Measurements from ENCODE around the gene COL2A1.
A peak's percentile ranks its signal among the peaks of the same experiment; 100 is the strongest.
"Not testable (repeated sequence)": the region's sequence is repeated elsewhere in the genome, so short reads cannot be mapped to it uniquely, and the experiment has no call there.

Gene COL2A1

DNA sequence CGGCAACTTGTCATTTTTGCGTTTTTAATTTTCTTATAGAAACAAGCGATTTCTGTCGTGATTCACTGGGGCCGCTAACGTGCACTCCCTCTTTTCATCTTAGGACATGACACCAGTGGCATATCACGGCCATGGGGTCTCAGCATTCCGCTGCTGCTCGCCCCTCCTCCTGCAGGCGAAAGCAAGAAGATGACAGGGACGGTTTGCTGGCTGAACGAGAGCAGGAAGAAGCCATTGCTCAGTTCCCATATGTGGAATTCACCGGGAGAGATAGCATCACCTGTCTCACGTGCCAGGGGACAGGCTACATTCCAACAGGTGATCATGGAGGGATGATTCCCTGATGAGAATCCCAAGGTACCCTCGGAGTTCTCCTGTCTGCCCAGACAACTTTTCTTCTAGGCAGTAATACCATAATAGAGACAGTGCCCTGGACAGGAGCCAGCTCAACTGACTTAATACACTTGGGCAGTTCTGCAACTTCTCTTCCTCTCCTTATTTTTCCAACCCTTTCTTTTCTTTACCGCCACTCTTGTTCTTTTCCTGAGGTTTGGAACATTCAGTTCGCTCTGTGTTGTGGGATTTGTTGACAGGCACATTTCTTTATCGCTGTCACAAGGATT, 40.1 kb downstream of the COL2A1 start:
- Histone ChIP-seq H2AFZ (ENCODE audit: low read depth) (peak overlapping the region; percentile 96), H3K79me2 (ENCODE audit: insufficient read depth, low read depth) (no peaks in the 10 kb centered on the region; the same call in 1 of the 2 replicates), H3K9ac (peak overlapping the region; percentile 58; the same call in 1 of the 2 replicates), H3K4me1 (ENCODE audit: low read depth, poor library complexity, severe bottlenecking) (peaks cover 14% of the 10 kb centered on the region), H4K20me1 (ENCODE audit: insufficient read depth) (no peaks in the 10 kb centered on the region), H3K27ac (no peak overlapping the region), H3K27me3 (ENCODE audit: insufficient read depth, low read depth) (no peaks in the 10 kb centered on the region), H3K36me3 (ENCODE audit: insufficient read depth) (no peaks in the 10 kb centered on the region; the same call in 1 of the 2 replicates), H3K4me3 (IDR thresholded peaks at IDR 0.05; ENCODE audit: insufficient read depth, low read depth, low read length) (peak overlapping the region; percentile 73), H3K4me2 (peak overlapping the region; percentile 95)
- TF ChIP-seq, protein P1, sequence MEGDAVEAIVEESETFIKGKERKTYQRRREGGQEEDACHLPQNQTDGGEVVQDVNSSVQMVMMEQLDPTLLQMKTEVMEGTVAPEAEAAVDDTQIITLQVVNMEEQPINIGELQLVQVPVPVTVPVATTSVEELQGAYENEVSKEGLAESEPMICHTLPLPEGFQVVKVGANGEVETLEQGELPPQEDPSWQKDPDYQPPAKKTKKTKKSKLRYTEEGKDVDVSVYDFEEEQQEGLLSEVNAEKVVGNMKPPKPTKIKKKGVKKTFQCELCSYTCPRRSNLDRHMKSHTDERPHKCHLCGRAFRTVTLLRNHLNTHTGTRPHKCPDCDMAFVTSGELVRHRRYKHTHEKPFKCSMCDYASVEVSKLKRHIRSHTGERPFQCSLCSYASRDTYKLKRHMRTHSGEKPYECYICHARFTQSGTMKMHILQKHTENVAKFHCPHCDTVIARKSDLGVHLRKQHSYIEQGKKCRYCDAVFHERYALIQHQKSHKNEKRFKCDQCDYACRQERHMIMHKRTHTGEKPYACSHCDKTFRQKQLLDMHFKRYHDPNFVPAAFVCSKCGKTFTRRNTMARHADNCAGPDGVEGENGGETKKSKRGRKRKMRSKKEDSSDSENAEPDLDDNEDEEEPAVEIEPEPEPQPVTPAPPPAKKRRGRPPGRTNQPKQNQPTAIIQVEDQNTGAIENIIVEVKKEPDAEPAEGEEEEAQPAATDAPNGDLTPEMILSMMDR (conservative IDR thresholded peaks at IDR 0.05; ENCODE audit: low read depth, low read length), result no peak

DNA sequence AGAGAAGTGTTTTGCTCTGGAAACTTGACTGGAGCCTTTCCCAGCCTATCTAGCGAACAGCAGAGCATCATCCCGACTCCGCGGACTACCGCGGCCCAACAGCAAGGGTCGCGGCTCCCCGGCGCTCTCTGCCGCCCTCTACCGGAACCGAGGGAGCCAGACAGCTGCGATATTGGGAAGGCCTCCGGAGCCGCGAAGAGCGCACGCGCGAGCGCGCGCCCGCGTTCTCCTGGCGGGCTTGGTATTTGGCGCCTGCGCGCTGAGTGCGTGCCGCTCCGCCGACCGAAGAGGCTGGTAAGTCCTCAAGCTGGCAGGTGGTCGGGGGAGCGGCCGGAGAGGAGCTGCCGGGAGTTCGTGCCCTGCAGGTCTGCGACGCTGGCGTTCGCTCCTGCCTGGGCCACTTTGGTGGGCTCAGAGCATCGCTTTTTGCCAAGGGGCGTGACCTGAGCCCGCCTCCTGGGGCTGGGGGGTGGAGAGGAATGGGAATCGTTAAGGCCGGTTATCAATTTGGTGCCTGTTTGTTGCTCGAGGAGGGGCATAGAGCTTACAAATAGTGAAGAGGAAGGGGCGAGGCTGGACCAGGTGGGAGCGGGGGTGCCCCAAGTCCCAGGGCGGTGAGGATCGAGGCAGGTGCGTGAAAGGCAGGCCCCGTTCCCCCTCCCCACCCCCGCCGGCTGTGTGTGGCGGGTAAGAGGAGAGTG, 40.8 kb downstream of the COL2A1 start, which contains the start of gene TMEM106C:
TMEM106C (plus strand) TSS at position 257 of the 701 bp plus-strand sequence. CDS start 641 bp downstream, outside the sequence.
- Histone ChIP-seq H3K27ac (no peak within 1 kb of the TSS), H2AFZ (ENCODE audit: low read depth) (peak within 1 kb of the TSS; percentile 96), H3K4me2 (peak within 1 kb of the TSS; percentile 95), H3K36me3 (ENCODE audit: insufficient read depth) (no peaks in the 10 kb centered on the region; the same call in 1 of the 2 replicates), H3K4me3 (IDR thresholded peaks at IDR 0.05; ENCODE audit: insufficient read depth, low read depth, low read length) (peak within 1 kb of the TSS; percentile 73), H3K4me1 (ENCODE audit: low read depth, poor library complexity, severe bottlenecking) (peaks cover 14% of the 10 kb centered on the region), H4K20me1 (ENCODE audit: insufficient read depth) (no peaks in the 10 kb centered on the region), H3K79me2 (ENCODE audit: insufficient read depth, low read depth) (no peaks in the 10 kb centered on the region; the same call in 1 of the 2 replicates), H3K27me3 (ENCODE audit: insufficient read depth, low read depth) (no peaks in the 10 kb centered on the region), H3K9ac (peak within 1 kb of the TSS; percentile 58; the same call in 1 of the 2 replicates)
- TF ChIP-seq, protein P1 (conservative IDR thresholded peaks at IDR 0.05; ENCODE audit: low read depth, low read length), result peak; percentile 94

- Histone ChIP-seq H3K4me3 (IDR thresholded peaks at IDR 0.05; ENCODE audit: insufficient read depth, low read depth, low read length) (no peak overlapping the region), H3K4me2 (no peak overlapping the region), H3K4me1 (ENCODE audit: low read depth, poor library complexity, severe bottlenecking) (peaks cover 14% of the 10 kb centered on the region), H3K79me2 (ENCODE audit: insufficient read depth, low read depth) (no peaks in the 10 kb centered on the region; the same call in 1 of the 2 replicates), H3K27me3 (ENCODE audit: insufficient read depth, low read depth) (no peaks in the 10 kb centered on the region), H3K27ac (no peak overlapping the region), H3K36me3 (ENCODE audit: insufficient read depth) (no peaks in the 10 kb centered on the region; the same call in 1 of the 2 replicates), H4K20me1 (ENCODE audit: insufficient read depth) (no peaks in the 10 kb centered on the region), H3K9ac (no peak overlapping the region), H2AFZ (ENCODE audit: low read depth) (no peak overlapping the region)
- TF ChIP-seq, protein P1 (conservative IDR thresholded peaks at IDR 0.05; ENCODE audit: low read depth, low read length), result no peak
These were observed 42.1 kb downstream of the COL2A1 start for GRCh38 chr12:47962198-47962597.

- not testable (repeated sequence) for H2AFZ ChIP-seq (ENCODE audit: low read depth); H3K27ac ChIP-seq; H3K79me2 ChIP-seq (ENCODE audit: insufficient read depth, low read depth); H3K36me3 ChIP-seq (ENCODE audit: insufficient read depth); H3K9ac ChIP-seq; H3K4me3 ChIP-seq (IDR thresholded peaks at IDR 0.05; ENCODE audit: insufficient read depth, low read depth, low read length); H3K4me1 ChIP-seq (ENCODE audit: low read depth, poor library complexity, severe bottlenecking); H4K20me1 ChIP-seq (ENCODE audit: insufficient read depth); H3K27me3 ChIP-seq (ENCODE audit: insufficient read depth, low read depth); H3K4me2 ChIP-seq
These were observed 46.6 kb downstream of the COL2A1 start for GRCh38 chr12:47957671-47958070.
